Testis (tissue), 2 donors: Measurements from ENCODE around the gene ABTB2.

ENCODE experiments used
- POLR2A ChIP-seq: fragments of 450-650 bp; IDR thresholded peaks from one replicate; pipeline ENCODE4 v1.6.1; 2017; ENCODE audit warnings: antibody characterized with exemption, mild to moderate bottlenecking, moderate library complexity
- TF ChIP-seq, protein P1 (sequence below), 3 experiments: fragments of 450-650 bp in 2 of 3; fragments of 200-600 bp in 1 of 3; sonication (generic) in 1 of 3; IDR thresholded peaks; one replicate each; pipeline ENCODE4 v1.5.1; 2016 to 2019; ENCODE audit warnings: antibody characterized with exemption in 3 of 3, mild to moderate bottlenecking in 2 of 3, moderate library complexity in 1 of 3

DNA sequence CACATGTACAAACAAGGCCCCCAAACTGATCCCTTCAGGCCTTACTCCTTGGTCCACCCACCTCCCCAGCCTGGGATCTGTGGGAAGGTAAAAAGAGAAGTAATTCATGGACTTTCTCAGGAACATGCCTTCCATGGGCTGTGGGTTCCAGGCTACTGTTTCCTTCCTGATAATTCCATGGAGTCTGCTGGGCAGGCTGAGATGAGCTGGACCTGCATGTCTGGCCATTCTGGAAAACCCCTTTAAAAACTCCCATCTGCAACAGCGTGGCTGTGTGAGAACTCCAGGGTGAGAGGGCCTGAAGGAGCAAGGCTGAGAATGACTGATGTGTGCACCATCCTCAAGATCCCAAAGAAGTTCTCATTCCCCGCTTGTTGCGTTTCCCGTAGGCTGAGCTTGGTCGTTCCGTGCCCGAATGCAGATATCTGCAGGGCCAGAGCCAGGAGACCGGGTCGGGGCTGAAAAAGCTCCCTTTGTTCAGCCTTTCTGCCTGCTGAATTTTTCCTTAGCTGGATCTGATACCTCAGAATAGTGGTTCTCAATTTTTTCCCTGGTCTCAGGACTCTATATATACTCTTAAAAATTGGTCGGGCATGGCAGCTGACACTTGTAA is 179.5 kb downstream of the ABTB2 start:
- TF ChIP-seq, protein P1, sequence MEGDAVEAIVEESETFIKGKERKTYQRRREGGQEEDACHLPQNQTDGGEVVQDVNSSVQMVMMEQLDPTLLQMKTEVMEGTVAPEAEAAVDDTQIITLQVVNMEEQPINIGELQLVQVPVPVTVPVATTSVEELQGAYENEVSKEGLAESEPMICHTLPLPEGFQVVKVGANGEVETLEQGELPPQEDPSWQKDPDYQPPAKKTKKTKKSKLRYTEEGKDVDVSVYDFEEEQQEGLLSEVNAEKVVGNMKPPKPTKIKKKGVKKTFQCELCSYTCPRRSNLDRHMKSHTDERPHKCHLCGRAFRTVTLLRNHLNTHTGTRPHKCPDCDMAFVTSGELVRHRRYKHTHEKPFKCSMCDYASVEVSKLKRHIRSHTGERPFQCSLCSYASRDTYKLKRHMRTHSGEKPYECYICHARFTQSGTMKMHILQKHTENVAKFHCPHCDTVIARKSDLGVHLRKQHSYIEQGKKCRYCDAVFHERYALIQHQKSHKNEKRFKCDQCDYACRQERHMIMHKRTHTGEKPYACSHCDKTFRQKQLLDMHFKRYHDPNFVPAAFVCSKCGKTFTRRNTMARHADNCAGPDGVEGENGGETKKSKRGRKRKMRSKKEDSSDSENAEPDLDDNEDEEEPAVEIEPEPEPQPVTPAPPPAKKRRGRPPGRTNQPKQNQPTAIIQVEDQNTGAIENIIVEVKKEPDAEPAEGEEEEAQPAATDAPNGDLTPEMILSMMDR (IDR thresholded peaks at IDR 0.05): no peak
- TF ChIP-seq POLR2A: no peak
